Osteocyte (in vitro differentiated cells): ENCODE results near the gene CAMK1G. TPM values are rescaled to one million over a fixed set of nuclear protein-coding genes. Genes with fewer than 3 reads are reported as not detected.

ENCODE experiments used
- DNase-seq: peaks from one replicate; pipeline ENCODE4 v3.0.0; 2021; ENCODE audit warnings: mixed read lengths; ENCODE audit not compliant: unreplicated experiment; ENCODE audit errors: extremely low spot score
- H3K27ac Mint-ChIP-seq: one replicate; pipeline ENCODE4 v1.8.0; 2021; ENCODE audit warnings: mild to moderate bottlenecking, mixed read lengths; ENCODE audit not compliant: unreplicated experiment
- H3K27me3 Mint-ChIP-seq: one replicate; pipeline ENCODE4 v1.8.0; 2021; ENCODE audit warnings: mixed read lengths; ENCODE audit not compliant: unreplicated experiment
- H3K36me3 Mint-ChIP-seq: one replicate; pipeline ENCODE4 v1.8.0; 2021; ENCODE audit warnings: mixed read lengths; ENCODE audit not compliant: unreplicated experiment
- H3K4me1 Mint-ChIP-seq: one replicate; pipeline ENCODE4 v1.8.0; 2021; ENCODE audit warnings: mixed read lengths; ENCODE audit not compliant: unreplicated experiment
- H3K4me3 Mint-ChIP-seq: one replicate; pipeline ENCODE4 v1.8.0; 2021; ENCODE audit warnings: mild to moderate bottlenecking, moderate library complexity, mixed read lengths; ENCODE audit not compliant: unreplicated experiment
- H3K9me3 Mint-ChIP-seq: one replicate; pipeline ENCODE4 v1.8.0; 2021; ENCODE audit warnings: mixed read lengths; ENCODE audit not compliant: unreplicated experiment
- total RNA-seq: library from RNA; stranded (reverse); gene quantifications from 2 replicates; pipeline ENCODE4 v1.2.1, GENCODE V29; 2021
- TF ChIP-seq, protein P1 (sequence below): fragments of 200-600 bp; sonication (generic); IDR thresholded peaks from 2 replicates; pipeline ENCODE4 v1.5.0; 2021; ENCODE audit warnings: antibody characterized with exemption, mild to moderate bottlenecking, moderate library complexity

CAMK1G gene
- total RNA-seq, 1 donor from 2014 or later, result not detected

DNA sequence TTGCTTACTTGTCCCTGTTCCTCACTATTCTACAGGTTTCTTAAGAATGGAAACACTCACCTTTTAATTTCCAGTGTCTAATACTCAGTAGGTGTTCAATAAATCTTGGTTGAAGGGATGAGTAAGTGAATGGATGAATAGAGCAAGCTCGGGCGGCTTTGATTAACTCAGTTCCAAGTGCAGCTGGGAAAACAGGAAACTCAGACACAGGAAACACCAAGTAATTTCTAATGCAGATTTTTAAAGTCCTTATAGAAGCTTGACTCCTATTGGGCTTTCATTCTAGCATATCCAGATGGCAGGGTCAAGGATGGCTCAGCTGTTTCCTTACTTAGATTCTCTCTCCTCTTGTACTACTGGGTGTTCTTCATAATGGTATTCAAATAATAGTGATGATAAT lies 14.0 kb downstream of the CAMK1G start:
- Mint-ChIP-seq H3K4me3 (no peak overlapping the region), H3K9me3 (no peaks in the 10 kb centered on the region), H3K27me3 (peaks cover 78% of the 10 kb centered on the region), H3K4me1 (no peaks in the 10 kb centered on the region), H3K27ac (no peak overlapping the region), H3K36me3 (no peaks in the 10 kb centered on the region)
- DNase-seq, result no peak
- TF ChIP-seq, protein P1, sequence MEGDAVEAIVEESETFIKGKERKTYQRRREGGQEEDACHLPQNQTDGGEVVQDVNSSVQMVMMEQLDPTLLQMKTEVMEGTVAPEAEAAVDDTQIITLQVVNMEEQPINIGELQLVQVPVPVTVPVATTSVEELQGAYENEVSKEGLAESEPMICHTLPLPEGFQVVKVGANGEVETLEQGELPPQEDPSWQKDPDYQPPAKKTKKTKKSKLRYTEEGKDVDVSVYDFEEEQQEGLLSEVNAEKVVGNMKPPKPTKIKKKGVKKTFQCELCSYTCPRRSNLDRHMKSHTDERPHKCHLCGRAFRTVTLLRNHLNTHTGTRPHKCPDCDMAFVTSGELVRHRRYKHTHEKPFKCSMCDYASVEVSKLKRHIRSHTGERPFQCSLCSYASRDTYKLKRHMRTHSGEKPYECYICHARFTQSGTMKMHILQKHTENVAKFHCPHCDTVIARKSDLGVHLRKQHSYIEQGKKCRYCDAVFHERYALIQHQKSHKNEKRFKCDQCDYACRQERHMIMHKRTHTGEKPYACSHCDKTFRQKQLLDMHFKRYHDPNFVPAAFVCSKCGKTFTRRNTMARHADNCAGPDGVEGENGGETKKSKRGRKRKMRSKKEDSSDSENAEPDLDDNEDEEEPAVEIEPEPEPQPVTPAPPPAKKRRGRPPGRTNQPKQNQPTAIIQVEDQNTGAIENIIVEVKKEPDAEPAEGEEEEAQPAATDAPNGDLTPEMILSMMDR, result no peak

DNA sequence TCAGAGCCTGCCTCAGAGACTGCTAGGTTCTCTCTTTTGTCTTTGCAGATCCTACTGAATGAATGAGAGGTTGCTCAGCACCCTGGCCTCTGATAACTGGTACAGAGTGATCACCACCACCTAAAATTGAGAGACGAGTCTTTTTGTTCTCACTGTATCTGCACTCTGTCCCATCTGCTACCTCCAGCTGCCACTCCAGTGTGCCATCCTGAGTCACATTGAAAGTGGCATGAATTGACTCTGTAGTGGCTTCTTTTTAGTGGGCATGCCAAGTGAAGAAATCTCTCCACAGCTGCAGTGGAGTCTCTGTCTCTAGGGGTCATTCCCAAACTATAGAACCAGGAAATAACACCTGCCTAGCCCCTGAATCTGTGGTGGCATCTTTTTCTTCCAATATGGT lies 14.7 kb downstream of the CAMK1G start:
- TF ChIP-seq, protein P1, result no peak
- DNase-seq, result no peak
- Mint-ChIP-seq H3K27ac (no peak overlapping the region), H3K36me3 (no peaks in the 10 kb centered on the region), H3K27me3 (peaks cover 72% of the 10 kb centered on the region), H3K4me1 (no peaks in the 10 kb centered on the region), H3K9me3 (no peaks in the 10 kb centered on the region), H3K4me3 (no peak overlapping the region)

- Mint-ChIP-seq H3K27ac (no peak overlapping the region), H3K36me3 (no peaks in the 10 kb centered on the region), H3K4me3 (no peak overlapping the region), H3K9me3 (no peaks in the 10 kb centered on the region), H3K4me1 (no peaks in the 10 kb centered on the region), H3K27me3 (peaks cover 65% of the 10 kb centered on the region)
- TF ChIP-seq, protein P1, result no peak
- DNase-seq, result no peak
Measured at GRCh38 chr1:209600541-209600940, 17.0 kb downstream of the CAMK1G start.

DNA sequence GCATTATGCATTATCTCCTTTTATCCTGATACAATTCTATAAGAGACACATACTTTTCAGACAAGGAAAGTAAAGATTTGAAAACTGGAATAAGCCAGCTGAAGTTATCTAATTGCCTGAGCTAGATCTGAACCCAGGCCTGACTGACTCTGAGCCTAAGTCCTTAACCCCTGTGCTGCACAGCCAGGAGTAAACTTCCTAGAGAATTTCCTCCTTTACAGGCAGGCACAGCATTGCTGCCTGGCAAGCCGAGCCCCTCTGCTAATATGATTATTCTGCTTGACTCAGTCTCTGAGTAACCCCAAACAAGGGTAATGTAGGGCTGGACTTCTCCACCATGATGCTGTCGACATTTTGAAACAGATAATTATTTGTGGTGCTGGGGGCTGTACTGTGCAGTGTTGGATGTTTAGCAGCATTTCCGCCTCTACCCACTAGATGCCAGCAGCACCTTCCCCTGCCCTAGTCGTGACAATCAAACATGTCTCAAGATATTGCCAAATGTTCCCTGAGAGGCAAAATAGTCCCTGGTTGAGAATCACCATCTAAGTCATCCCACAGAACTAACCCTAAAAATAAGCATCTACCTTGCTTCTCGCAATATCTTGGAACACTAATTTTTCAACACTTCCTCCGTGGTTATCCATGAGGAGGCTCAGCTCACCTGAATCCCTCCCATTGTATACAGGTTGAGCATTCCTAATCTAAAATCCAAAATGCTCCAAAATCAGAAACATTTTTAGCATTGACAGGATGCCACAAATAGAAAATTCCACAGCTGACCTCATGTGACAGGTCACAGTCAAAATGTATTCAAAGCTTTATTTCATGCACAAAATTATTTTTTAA lies 18.5 kb downstream of the CAMK1G start:
- no peak for DNase-seq
- Mint-ChIP-seq H3K4me1 (no peaks in the 10 kb centered on the region), H3K27ac (no peak overlapping the region), H3K9me3 (no peaks in the 10 kb centered on the region), H3K36me3 (no peaks in the 10 kb centered on the region), H3K4me3 (no peak overlapping the region), H3K27me3 (peaks cover 54% of the 10 kb centered on the region)
- TF ChIP-seq, protein P1, result peak; percentile 80

DNA sequence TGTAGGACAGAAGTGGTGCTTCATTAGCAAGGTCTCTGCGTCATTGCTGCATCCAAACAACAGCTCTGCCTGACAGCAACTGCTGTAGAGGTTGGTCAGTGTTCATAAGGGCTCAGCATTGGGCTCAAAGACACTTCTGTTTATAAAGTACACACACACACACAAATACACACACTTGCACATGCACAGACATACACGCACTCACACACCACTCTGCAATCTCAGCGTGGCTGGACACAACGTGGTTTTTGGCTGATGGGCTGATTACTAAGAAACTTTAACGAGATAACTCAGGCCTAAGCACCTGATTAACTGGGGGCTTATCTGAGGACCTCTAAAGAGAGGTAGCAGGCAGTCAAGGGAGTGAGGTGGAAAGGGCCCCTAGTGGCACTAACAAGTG lies 20.4 kb downstream of the CAMK1G start:
- H3K27ac Mint-ChIP-seq, result no peak overlapping the region
- H3K36me3 Mint-ChIP-seq, result no peaks in the 10 kb centered on the region
- no peak for DNase-seq
- H3K9me3 Mint-ChIP-seq, result no peaks in the 10 kb centered on the region
- no peaks in the 10 kb centered on the region for H3K4me1 Mint-ChIP-seq
- no peak overlapping the region for H3K4me3 Mint-ChIP-seq
- TF ChIP-seq, protein P1, result no peak
- peaks cover 37% of the 10 kb centered on the region for H3K27me3 Mint-ChIP-seq
